Measurements from ENCODE around the gene PLEKHG5.

The PLEKHG5 gene

DNA sequence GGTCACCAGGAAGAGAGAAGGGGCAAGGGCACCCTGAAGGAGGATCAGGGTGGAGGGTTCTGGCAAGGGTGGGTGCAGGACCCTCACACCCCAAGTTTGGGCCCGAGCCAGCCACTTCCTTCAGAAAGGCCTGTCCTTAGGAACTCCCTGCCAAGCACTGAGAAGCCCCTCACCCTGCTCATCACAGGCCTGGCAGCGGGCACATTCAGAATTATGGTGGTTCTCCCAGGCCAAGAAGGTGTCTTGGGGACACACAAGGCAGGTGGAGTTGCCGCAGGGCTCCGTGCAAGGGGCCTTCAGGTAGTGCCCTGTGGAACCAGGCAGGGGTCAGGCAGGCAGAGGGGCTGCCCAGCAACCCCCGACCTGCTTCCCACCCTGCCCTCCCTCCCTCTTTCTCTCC, 26.6 kb downstream of the PLEKHG5 start:
- H3K27me3 ChIP-seq (ENCODE audit: low read length): no peaks in the 10 kb centered on the region
- no peaks in the 10 kb centered on the region for H4K20me1 ChIP-seq (ENCODE audit: low read depth, low read length)
- no peaks in the 10 kb centered on the region for H3K79me2 ChIP-seq (ENCODE audit: insufficient read depth, low read length)
- H2AFZ ChIP-seq (ENCODE audit: low read depth, low read length, severe bottlenecking): no peak overlapping the region
- no peaks in the 10 kb centered on the region for H3F3A ChIP-seq (ENCODE audit: insufficient read depth)
- H3K4me2 ChIP-seq (ENCODE audit: low read depth, low read length, poor library complexity, severe bottlenecking): no peak overlapping the region
- H3K9me3 ChIP-seq (ENCODE audit: insufficient read depth, low read length): no peaks in the 10 kb centered on the region
- no peak overlapping the region for H3K9ac ChIP-seq (ENCODE audit: low read length)
- TF ChIP-seq EZH2phosphoT487 (conservative IDR thresholded peaks at IDR 0.05; ENCODE audit: low read length): no peak
- TF ChIP-seq, protein P1, sequence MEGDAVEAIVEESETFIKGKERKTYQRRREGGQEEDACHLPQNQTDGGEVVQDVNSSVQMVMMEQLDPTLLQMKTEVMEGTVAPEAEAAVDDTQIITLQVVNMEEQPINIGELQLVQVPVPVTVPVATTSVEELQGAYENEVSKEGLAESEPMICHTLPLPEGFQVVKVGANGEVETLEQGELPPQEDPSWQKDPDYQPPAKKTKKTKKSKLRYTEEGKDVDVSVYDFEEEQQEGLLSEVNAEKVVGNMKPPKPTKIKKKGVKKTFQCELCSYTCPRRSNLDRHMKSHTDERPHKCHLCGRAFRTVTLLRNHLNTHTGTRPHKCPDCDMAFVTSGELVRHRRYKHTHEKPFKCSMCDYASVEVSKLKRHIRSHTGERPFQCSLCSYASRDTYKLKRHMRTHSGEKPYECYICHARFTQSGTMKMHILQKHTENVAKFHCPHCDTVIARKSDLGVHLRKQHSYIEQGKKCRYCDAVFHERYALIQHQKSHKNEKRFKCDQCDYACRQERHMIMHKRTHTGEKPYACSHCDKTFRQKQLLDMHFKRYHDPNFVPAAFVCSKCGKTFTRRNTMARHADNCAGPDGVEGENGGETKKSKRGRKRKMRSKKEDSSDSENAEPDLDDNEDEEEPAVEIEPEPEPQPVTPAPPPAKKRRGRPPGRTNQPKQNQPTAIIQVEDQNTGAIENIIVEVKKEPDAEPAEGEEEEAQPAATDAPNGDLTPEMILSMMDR (IDR thresholded peaks at IDR 0.05; ENCODE audit: insufficient read depth, low read length, poor library complexity, severe bottlenecking): no peak
- no peaks in the 10 kb centered on the region for H3K9me2 ChIP-seq (replicated peaks; ENCODE audit: insufficient read depth, low read length)
- no peak overlapping the region for H3K4me3 ChIP-seq (ENCODE audit: insufficient read depth, low read length, poor library complexity, severe bottlenecking)
- no peaks in the 10 kb centered on the region for H3K36me3 ChIP-seq (ENCODE audit: low read length)
- H3K27ac ChIP-seq (ENCODE audit: low read depth, low read length): no peak overlapping the region

DNA sequence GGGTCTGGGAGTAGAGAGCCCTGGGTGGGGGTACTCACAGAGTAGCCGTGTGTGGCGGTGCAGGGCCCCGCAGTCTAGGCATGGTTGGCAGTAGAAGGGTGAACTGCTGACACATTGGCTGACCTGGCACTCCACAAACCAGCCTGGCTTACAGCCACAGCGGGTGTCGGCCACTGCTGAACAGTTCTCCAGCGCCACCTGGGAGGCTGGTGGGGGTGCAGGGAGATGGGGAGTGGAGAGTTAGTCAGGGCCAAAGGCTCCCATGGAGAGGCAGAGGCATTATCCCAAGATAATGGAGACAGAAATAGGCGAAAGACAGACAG, 27.0 kb downstream of the PLEKHG5 start:
- Histone ChIP-seq H3K4me3 (ENCODE audit: insufficient read depth, low read length, poor library complexity, severe bottlenecking) (no peak overlapping the region), H3K79me2 (ENCODE audit: insufficient read depth, low read length) (no peaks in the 10 kb centered on the region), H4K20me1 (ENCODE audit: low read depth, low read length) (no peaks in the 10 kb centered on the region), H3F3A (ENCODE audit: insufficient read depth) (no peaks in the 10 kb centered on the region), H3K4me2 (ENCODE audit: low read depth, low read length, poor library complexity, severe bottlenecking) (no peak overlapping the region), H3K9me3 (ENCODE audit: insufficient read depth, low read length) (no peaks in the 10 kb centered on the region), H2AFZ (ENCODE audit: low read depth, low read length, severe bottlenecking) (no peak overlapping the region), H3K9ac (ENCODE audit: low read length) (no peak overlapping the region), H3K27me3 (ENCODE audit: low read length) (no peaks in the 10 kb centered on the region), H3K36me3 (ENCODE audit: low read length) (no peaks in the 10 kb centered on the region), H3K27ac (ENCODE audit: low read depth, low read length) (no peak overlapping the region), H3K9me2 (replicated peaks; ENCODE audit: insufficient read depth, low read length) (no peaks in the 10 kb centered on the region)
- TF ChIP-seq EZH2phosphoT487 (conservative IDR thresholded peaks at IDR 0.05; ENCODE audit: low read length): no peak
- TF ChIP-seq, protein P1 (IDR thresholded peaks at IDR 0.05; ENCODE audit: insufficient read depth, low read length, poor library complexity, severe bottlenecking): no peak

DNA sequence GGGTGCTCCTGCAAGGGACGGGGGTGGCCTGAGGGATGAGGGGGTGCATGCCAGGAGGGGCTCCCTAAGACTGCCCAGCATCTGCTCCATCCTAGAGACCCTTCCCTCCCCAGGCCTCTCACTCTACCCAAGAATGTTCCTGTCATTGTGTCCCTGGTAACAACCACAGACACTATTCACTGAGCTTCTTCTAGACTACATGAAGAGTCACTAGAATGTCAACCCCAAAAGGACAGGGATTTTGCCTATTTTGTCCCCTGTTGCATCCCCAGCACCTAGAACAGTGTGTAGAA, 28.4 kb downstream of the PLEKHG5 start:
- Histone ChIP-seq H3K27me3 (ENCODE audit: low read length) (no peaks in the 10 kb centered on the region), H3K9me2 (replicated peaks; ENCODE audit: insufficient read depth, low read length) (no peaks in the 10 kb centered on the region), H3K4me2 (ENCODE audit: low read depth, low read length, poor library complexity, severe bottlenecking) (no peak overlapping the region)

More for the DNA sequence above, 28.4 kb downstream of the PLEKHG5 start:
- no peaks in the 10 kb centered on the region for H4K20me1 ChIP-seq (ENCODE audit: low read depth, low read length)
- H3K9me3 ChIP-seq (ENCODE audit: insufficient read depth, low read length): no peaks in the 10 kb centered on the region
- H3K27ac ChIP-seq (ENCODE audit: low read depth, low read length): no peak overlapping the region
- H3K79me2 ChIP-seq (ENCODE audit: insufficient read depth, low read length): no peaks in the 10 kb centered on the region
- H3F3A ChIP-seq (ENCODE audit: insufficient read depth): no peaks in the 10 kb centered on the region
- no peak for TF ChIP-seq EZH2phosphoT487 (conservative IDR thresholded peaks at IDR 0.05; ENCODE audit: low read length)
- TF ChIP-seq, protein P1 (IDR thresholded peaks at IDR 0.05; ENCODE audit: insufficient read depth, low read length, poor library complexity, severe bottlenecking): no peak
- no peak overlapping the region for H2AFZ ChIP-seq (ENCODE audit: low read depth, low read length, severe bottlenecking)
- no peaks in the 10 kb centered on the region for H3K36me3 ChIP-seq (ENCODE audit: low read length)
- no peak overlapping the region for H3K9ac ChIP-seq (ENCODE audit: low read length)
- no peak overlapping the region for H3K4me3 ChIP-seq (ENCODE audit: insufficient read depth, low read length, poor library complexity, severe bottlenecking)
